ENCODE results near the gene PARP8.

- no peak for TF ChIP-seq CTCF (IDR thresholded peaks at IDR 0.05)
- TF ChIP-seq POLR2AphosphoS5 (IDR thresholded peaks at IDR 0.05; ENCODE audit: insufficient read depth in 1 of 2, low read depth in 1 of 2), result no peak
Observed at GRCh38 chr5:50887889-50888633, 221.6 kb downstream of the PARP8 start.
